ENCODE results near the gene VTI1A. TPM values are rescaled to one million over a fixed set of nuclear protein-coding genes. Genes with fewer than 3 reads are reported as not detected.
A peak's percentile ranks its signal among the peaks of the same experiment; 100 is the strongest.

The VTI1A gene
- total RNA-seq, 6 donors from 2014 or later = 29.5 to 247 (median 43.0) TPM

DNA sequence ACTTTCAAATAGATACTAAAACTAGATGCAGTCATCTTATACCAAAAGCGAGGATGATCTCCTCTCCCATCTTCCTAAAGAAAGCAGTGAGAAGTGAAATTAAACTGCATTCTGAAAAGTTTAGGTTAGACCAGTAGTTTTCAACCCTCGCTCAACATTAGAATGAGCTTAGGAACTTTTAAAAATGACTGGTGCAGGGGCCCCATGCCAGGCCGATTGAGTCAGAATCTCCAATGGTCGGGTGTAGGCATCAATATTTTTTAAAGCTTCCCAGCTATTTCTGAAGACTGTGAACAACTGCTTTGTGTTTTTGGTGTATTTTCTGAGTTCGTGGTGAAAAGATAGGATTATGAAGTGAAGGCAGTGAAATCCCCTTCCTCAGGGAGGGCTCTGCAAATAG, 146.0 kb downstream of the VTI1A start:
- WGBS, 2 donors = 95 to 96% methylated on average over 5 of the region's 5 CpGs
- TF ChIP-seq POLR2A (IDR thresholded peaks at IDR 0.05) = no peak
- TF ChIP-seq, protein P1, sequence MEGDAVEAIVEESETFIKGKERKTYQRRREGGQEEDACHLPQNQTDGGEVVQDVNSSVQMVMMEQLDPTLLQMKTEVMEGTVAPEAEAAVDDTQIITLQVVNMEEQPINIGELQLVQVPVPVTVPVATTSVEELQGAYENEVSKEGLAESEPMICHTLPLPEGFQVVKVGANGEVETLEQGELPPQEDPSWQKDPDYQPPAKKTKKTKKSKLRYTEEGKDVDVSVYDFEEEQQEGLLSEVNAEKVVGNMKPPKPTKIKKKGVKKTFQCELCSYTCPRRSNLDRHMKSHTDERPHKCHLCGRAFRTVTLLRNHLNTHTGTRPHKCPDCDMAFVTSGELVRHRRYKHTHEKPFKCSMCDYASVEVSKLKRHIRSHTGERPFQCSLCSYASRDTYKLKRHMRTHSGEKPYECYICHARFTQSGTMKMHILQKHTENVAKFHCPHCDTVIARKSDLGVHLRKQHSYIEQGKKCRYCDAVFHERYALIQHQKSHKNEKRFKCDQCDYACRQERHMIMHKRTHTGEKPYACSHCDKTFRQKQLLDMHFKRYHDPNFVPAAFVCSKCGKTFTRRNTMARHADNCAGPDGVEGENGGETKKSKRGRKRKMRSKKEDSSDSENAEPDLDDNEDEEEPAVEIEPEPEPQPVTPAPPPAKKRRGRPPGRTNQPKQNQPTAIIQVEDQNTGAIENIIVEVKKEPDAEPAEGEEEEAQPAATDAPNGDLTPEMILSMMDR (IDR thresholded peaks at IDR 0.05) = no peak
- no peak for ATAC-seq (ENCODE audit: low FRiP score in 2 of 2)

DNA sequence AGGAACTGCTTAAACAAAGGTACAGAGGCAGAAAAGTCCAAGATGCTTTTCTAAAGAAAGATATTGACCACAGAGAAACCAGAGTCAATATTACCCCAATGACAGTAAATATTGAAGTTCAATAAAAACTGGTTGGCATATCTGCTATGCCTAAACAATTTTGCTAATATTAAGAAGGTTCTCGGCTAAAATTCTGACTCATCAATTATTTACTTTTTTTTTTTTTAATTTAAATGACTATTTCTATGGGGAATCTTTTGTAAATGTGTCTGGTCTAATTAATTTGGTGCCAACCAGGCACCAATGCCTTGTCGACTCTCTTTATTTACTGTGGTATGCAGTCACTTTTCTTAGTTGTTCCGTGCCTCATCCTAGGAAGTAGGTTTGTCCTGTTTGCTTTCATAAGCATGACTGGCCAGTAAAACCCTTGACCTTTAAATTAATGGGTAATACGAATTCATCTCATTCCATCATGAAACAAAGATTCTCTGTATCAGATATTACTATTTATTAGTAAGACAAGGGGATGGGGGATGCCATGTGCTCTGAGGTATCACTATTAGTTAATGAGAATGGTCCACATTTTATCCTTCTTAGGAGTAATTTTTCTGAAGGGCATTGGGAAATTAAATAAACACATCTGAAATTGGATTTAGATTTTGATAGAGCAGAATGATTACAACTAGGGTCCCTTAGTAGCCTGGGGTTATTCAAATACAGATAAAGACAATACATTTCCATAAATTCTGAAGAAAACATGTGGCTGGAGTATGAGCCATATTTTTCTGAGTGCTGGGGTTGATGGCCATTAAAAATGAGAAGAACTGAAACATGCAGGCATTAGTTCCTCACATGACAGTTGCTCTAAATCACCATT, 154.4 kb downstream of the VTI1A start:
- no peak for DNase-seq
- no peak overlapping the region for H3K4me3 ChIP-seq
- no peaks in the 10 kb centered on the region for H3K36me3 ChIP-seq
- no peaks in the 10 kb centered on the region for H3K4me1 ChIP-seq
- no peaks in the 10 kb centered on the region for H3K27me3 ChIP-seq
- H3K9me3 ChIP-seq = no peaks in the 10 kb centered on the region
- TF ChIP-seq POLR2AphosphoS5 (IDR thresholded peaks at IDR 0.05) (no peak), EP300 (IDR thresholded peaks at IDR 0.05) (no peak), POLR2A (IDR thresholded peaks at IDR 0.05) (no peak)
- TF ChIP-seq, protein P1 (IDR thresholded peaks at IDR 0.05) = no peak
- H3K27ac ChIP-seq = no peak overlapping the region
- WGBS, 2 donors = 85 to 93% methylated on average over 4 of the region's 4 CpGs
- no peak for ATAC-seq (ENCODE audit: low FRiP score in 2 of 2)

More for the DNA sequence above, 146.0 kb downstream of the VTI1A start:
- Histone ChIP-seq H3K27me3 (no peaks in the 10 kb centered on the region), H3K4me1 (no peaks in the 10 kb centered on the region), H3K27ac (no peak overlapping the region), H3K36me3 (no peaks in the 10 kb centered on the region), H3K4me3 (no peak overlapping the region), H3K9me3 (no peaks in the 10 kb centered on the region)
- no peak for DNase-seq

DNA sequence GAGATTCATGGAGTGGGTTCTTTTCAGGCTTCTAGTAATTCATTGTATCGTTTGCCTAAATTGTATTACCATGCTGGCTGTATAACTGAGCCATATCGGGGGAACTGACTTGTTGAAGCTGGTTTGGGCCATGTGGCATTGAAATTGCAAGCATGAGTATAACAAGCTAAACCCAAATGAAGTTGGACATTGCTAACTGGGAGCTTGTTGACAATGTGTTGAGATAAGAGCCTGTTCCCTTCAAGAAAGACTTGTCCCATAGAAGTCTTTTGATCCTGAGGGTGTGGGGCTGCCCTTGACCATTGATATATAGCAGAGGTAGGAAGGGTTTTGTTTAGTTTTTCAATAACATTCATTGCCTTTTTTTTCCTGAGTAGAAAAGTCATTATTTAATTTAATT, 156.0 kb downstream of the VTI1A start:
- TF ChIP-seq POLR2AphosphoS5 (IDR thresholded peaks at IDR 0.05) (no peak), EP300 (IDR thresholded peaks at IDR 0.05) (no peak), POLR2A (IDR thresholded peaks at IDR 0.05) (no peak)
- TF ChIP-seq, protein P1 (IDR thresholded peaks at IDR 0.05) = no peak
- H3K4me1 ChIP-seq = no peaks in the 10 kb centered on the region
- H3K27me3 ChIP-seq = no peaks in the 10 kb centered on the region
- ATAC-seq (ENCODE audit: low FRiP score in 2 of 2) = no peak
- H3K36me3 ChIP-seq = no peaks in the 10 kb centered on the region
- no peaks in the 10 kb centered on the region for H3K9me3 ChIP-seq
- no peak for DNase-seq
- no peak overlapping the region for H3K27ac ChIP-seq
- 87 to 90% methylated on average over 2 of the region's 2 CpGs for WGBS, 2 donors
- no peak overlapping the region for H3K4me3 ChIP-seq

- H3K27ac ChIP-seq = no peak overlapping the region
- ATAC-seq (ENCODE audit: low FRiP score in 2 of 2) (peak in 1 of 2 donors; percentile 68), DNase-seq (no peak)
- H3K4me3 ChIP-seq = no peak overlapping the region
- H3K4me1 ChIP-seq = no peaks in the 10 kb centered on the region
- H3K36me3 ChIP-seq = no peaks in the 10 kb centered on the region
- no peaks in the 10 kb centered on the region for H3K27me3 ChIP-seq
- 64 to 74% methylated on average over 5 of the region's 5 CpGs for WGBS, 2 donors
- H3K9me3 ChIP-seq = no peaks in the 10 kb centered on the region
- TF ChIP-seq EP300 (IDR thresholded peaks at IDR 0.05) (no peak), POLR2AphosphoS5 (IDR thresholded peaks at IDR 0.05) (no peak), POLR2A (IDR thresholded peaks at IDR 0.05) (no peak)
- TF ChIP-seq, protein P1 (IDR thresholded peaks at IDR 0.05) = no peak
These were observed 158.0 kb downstream of the VTI1A start for GRCh38 chr10:112605063-112605462.

- WGBS, 2 donors = 95 to 100% methylated on average over 2 of the region's 2 CpGs
- TF ChIP-seq POLR2AphosphoS5 (IDR thresholded peaks at IDR 0.05) (no peak), EP300 (IDR thresholded peaks at IDR 0.05) (no peak), POLR2A (IDR thresholded peaks at IDR 0.05) (no peak)
- TF ChIP-seq, protein P1 (IDR thresholded peaks at IDR 0.05) = no peak
- no peak for ATAC-seq (ENCODE audit: low FRiP score in 2 of 2)
These were observed 160.5 kb downstream of the VTI1A start for GRCh38 chr10:112607506-112607905.

More at GRCh38 chr10:112607506-112607905, 160.5 kb downstream of the VTI1A start:
- H3K9me3 ChIP-seq = no peaks in the 10 kb centered on the region
- no peak overlapping the region for H3K4me3 ChIP-seq
- no peaks in the 10 kb centered on the region for H3K36me3 ChIP-seq
- no peak for DNase-seq
- no peak overlapping the region for H3K27ac ChIP-seq
- H3K27me3 ChIP-seq = no peaks in the 10 kb centered on the region
- no peaks in the 10 kb centered on the region for H3K4me1 ChIP-seq

All from upper lobe of left lung (tissue), 6 donors.